ENCODE results near the gene BET1L. TPM values are rescaled to one million over a fixed set of nuclear protein-coding genes. Genes with fewer than 3 reads are reported as not detected.

Gene BET1L
- total RNA-seq, 1 donor from 2014 or later, result 13.1 TPM

GRCh38 chr11:200224-201003, 6.8 kb downstream of the BET1L start:
- Mint-ChIP-seq H3K9me3 (no peaks in the 10 kb centered on the region), H3K27me3 (ENCODE audit: insufficient read depth, low read depth) (peaks cover 2% of the 10 kb centered on the region), H3K27ac (no peak overlapping the region), H3K4me3 (no peak overlapping the region), H3K4me1 (peaks cover 2% of the 10 kb centered on the region), H3K36me3 (no peaks in the 10 kb centered on the region)
- Histone ChIP-seq H3K9ac (no peak overlapping the region), H3K4me2 (no peak overlapping the region), H3K4me3 (no peak overlapping the region), H3K27me3 (no peaks in the 10 kb centered on the region), H3K9me3 (ENCODE audit: low read depth) (no peaks in the 10 kb centered on the region), H3K36me3 (no peaks in the 10 kb centered on the region), H3K4me1 (no peaks in the 10 kb centered on the region), H3K27ac (no peak overlapping the region), H2AFZ (replicated peaks) (no peak overlapping the region), H3F3A (ENCODE audit: low read depth) (no peaks in the 10 kb centered on the region), H4K20me1 (ENCODE audit: low read depth) (no peaks in the 10 kb centered on the region), H3K79me2 (ENCODE audit: low read depth) (no peaks in the 10 kb centered on the region)
- no peak for DNase-seq (ENCODE audit: low spot score)
- TF ChIP-seq EZH2 (IDR thresholded peaks at IDR 0.05) (no peak), CTCF (IDR thresholded peaks at IDR 0.05) (no peak), EZH2phosphoT487 (IDR thresholded peaks at IDR 0.05) (no peak)

GRCh38 chr11:199782-200181, 7.4 kb downstream of the BET1L start:
- no peak overlapping the region for H3K4me3 ChIP-seq

GRCh38 chr11:199004-199581, 8.1 kb downstream of the BET1L start:
- DNase-seq (ENCODE audit: low spot score), result no peak
- H3K9me3 ChIP-seq (ENCODE audit: low read depth), result no peaks in the 10 kb centered on the region
- TF ChIP-seq CTCF (IDR thresholded peaks at IDR 0.05), result no peak
- TF ChIP-seq EZH2phosphoT487 (IDR thresholded peaks at IDR 0.05), result no peak
- no peaks in the 10 kb centered on the region for H3K36me3 ChIP-seq
- H3K27ac Mint-ChIP-seq, result no peak overlapping the region
- no peaks in the 10 kb centered on the region for H3F3A ChIP-seq (ENCODE audit: low read depth)
- H3K27me3 Mint-ChIP-seq (ENCODE audit: insufficient read depth, low read depth), result peaks cover 2% of the 10 kb centered on the region
- peaks cover 2% of the 10 kb centered on the region for H3K4me1 Mint-ChIP-seq
- H3K4me3 ChIP-seq, result no peak overlapping the region
- no peaks in the 10 kb centered on the region for H3K27me3 ChIP-seq
- no peak overlapping the region for H3K27ac ChIP-seq
- H3K4me1 ChIP-seq, result no peaks in the 10 kb centered on the region
- no peak overlapping the region for H3K9ac ChIP-seq
- H3K4me3 Mint-ChIP-seq, result no peak overlapping the region
- H3K36me3 Mint-ChIP-seq, result no peaks in the 10 kb centered on the region
- H2AFZ ChIP-seq (replicated peaks), result no peak overlapping the region
- H3K4me2 ChIP-seq, result no peak overlapping the region
- no peaks in the 10 kb centered on the region for H3K9me3 Mint-ChIP-seq
- H3K79me2 ChIP-seq (ENCODE audit: low read depth), result no peaks in the 10 kb centered on the region
- H4K20me1 ChIP-seq (ENCODE audit: low read depth), result no peaks in the 10 kb centered on the region

More at GRCh38 chr11:199782-200181, 7.4 kb downstream of the BET1L start:
- H3K9me3 ChIP-seq (ENCODE audit: low read depth), result no peaks in the 10 kb centered on the region
- TF ChIP-seq CTCF (IDR thresholded peaks at IDR 0.05) (no peak), EZH2phosphoT487 (IDR thresholded peaks at IDR 0.05) (no peak), EZH2 (IDR thresholded peaks at IDR 0.05) (no peak)
- no peaks in the 10 kb centered on the region for H3K36me3 ChIP-seq
- no peak overlapping the region for H3K4me2 ChIP-seq
- no peaks in the 10 kb centered on the region for H3F3A ChIP-seq (ENCODE audit: low read depth)
- no peak overlapping the region for H2AFZ ChIP-seq (replicated peaks)
- H4K20me1 ChIP-seq (ENCODE audit: low read depth), result no peaks in the 10 kb centered on the region
- H3K9ac ChIP-seq, result no peak overlapping the region
- Mint-ChIP-seq H3K36me3 (no peaks in the 10 kb centered on the region), H3K4me3 (no peak overlapping the region), H3K27ac (no peak overlapping the region), H3K27me3 (ENCODE audit: insufficient read depth, low read depth) (peaks cover 2% of the 10 kb centered on the region), H3K4me1 (peaks cover 2% of the 10 kb centered on the region), H3K9me3 (no peaks in the 10 kb centered on the region)
- no peaks in the 10 kb centered on the region for H3K4me1 ChIP-seq
- DNase-seq (ENCODE audit: low spot score), result no peak
- no peaks in the 10 kb centered on the region for H3K27me3 ChIP-seq
- H3K79me2 ChIP-seq (ENCODE audit: low read depth), result no peaks in the 10 kb centered on the region
- no peak overlapping the region for H3K27ac ChIP-seq

Measured in neural progenitor cell (in vitro differentiated cells).